GM23248 (cell line): Measurements from ENCODE around the gene RHEB.

Source experiments
- EZH2 ChIP-seq: fragments of 200-600 bp; sonication (generic); IDR thresholded peaks from 2 replicates; pipeline ENCODE4 v1.6.1; 2018; ENCODE audit warnings: antibody characterized with exemption, mild to moderate bottlenecking; ENCODE audit not compliant: insufficient read depth, poor library complexity, severe bottlenecking
- EZH2phosphoT487 ChIP-seq: fragments of 200-600 bp; sonication (generic); IDR thresholded peaks from 2 replicates; pipeline ENCODE4 v1.6.1; 2018; ENCODE audit warnings: antibody characterized with exemption, moderate library complexity, mild to moderate bottlenecking, low read depth; ENCODE audit not compliant: insufficient read depth

GRCh38 chr7:151431768-151432311 lies 87.9 kb downstream of the RHEB start:
- no peak for TF ChIP-seq EZH2
- TF ChIP-seq EZH2phosphoT487, result no peak
